ENCODE results near the gene ADGRD2.

DNA sequence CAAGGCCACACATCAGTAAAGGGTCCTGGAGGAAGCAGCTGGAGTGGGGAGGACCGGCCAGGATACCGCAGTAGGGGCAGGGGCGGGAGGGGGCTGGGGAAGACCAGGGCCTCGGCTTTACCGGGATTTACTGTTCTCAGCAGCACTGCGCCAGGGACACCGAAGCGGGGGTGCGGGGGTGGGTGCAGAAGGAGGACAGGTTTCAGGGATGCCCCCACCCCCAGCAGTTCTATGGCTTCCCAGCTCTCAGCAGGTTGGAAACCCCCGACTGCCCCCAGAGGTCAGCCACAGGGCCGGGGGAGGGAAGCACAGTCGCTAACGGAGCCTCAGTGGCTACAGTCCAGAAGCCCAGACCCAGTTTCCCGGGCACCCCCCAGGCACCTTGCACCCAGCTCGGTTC, 35.7 kb downstream of the ADGRD2 start:
- no peak for TF ChIP-seq POLR2A (IDR thresholded peaks at IDR 0.05)
- TF ChIP-seq, protein P1, sequence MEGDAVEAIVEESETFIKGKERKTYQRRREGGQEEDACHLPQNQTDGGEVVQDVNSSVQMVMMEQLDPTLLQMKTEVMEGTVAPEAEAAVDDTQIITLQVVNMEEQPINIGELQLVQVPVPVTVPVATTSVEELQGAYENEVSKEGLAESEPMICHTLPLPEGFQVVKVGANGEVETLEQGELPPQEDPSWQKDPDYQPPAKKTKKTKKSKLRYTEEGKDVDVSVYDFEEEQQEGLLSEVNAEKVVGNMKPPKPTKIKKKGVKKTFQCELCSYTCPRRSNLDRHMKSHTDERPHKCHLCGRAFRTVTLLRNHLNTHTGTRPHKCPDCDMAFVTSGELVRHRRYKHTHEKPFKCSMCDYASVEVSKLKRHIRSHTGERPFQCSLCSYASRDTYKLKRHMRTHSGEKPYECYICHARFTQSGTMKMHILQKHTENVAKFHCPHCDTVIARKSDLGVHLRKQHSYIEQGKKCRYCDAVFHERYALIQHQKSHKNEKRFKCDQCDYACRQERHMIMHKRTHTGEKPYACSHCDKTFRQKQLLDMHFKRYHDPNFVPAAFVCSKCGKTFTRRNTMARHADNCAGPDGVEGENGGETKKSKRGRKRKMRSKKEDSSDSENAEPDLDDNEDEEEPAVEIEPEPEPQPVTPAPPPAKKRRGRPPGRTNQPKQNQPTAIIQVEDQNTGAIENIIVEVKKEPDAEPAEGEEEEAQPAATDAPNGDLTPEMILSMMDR (IDR thresholded peaks at IDR 0.05) = no peak

All from thyroid gland (tissue), 4 donors.